Thoracic aorta (tissue), 2 donors: ENCODE data around the gene CSNK2B. TPM values are rescaled to one million over a fixed set of nuclear protein-coding genes. Genes with fewer than 3 reads are reported as not detected.

Experiments used
- ATAC-seq: fragments of 150-250 bp; one replicate; pipeline ENCODE4 v1.8.0; 2017; ENCODE audit warnings: low read depth; ENCODE audit not compliant: insufficient number of reproducible peaks, low FRiP score
- DNase-seq: peaks from one replicate; pipeline ENCODE4 v3.0.0-alpha.2; 2020; ENCODE audit warnings: low spot score
- H3K27ac ChIP-seq, 2 donors: fragments of 200-600 bp; sonication (generic); 1 replicate in 1 of 2; 2 replicates in 1 of 2; pipeline ENCODE4 v1.5.1; 2016; ENCODE audit warnings: mild to moderate bottlenecking in 2 of 2, moderate library complexity in 2 of 2
- H3K27me3 ChIP-seq: fragments of 200-600 bp; sonication (generic); replicated peaks from 2 replicates; pipeline ENCODE4 v1.6.0; 2016; ENCODE audit warnings: mild to moderate bottlenecking; ENCODE audit not compliant: insufficient read depth
- H3K36me3 ChIP-seq: fragments of 200-600 bp; sonication (generic); one replicate; pipeline ENCODE4 v1.5.1; 2016
- H3K4me1 ChIP-seq, 2 donors: fragments of 200-600 bp; sonication (generic); 1 replicate in 1 of 2; 2 replicates in 1 of 2; pipeline versions ENCODE4 v1.5.1 to v1.6.0; 2016; ENCODE audit warnings: low read depth in 2 of 2, mild to moderate bottlenecking in 1 of 2; ENCODE audit not compliant: control insufficient read depth in 1 of 2
- H3K4me3 ChIP-seq: fragments of 200-600 bp; sonication (generic); 2 replicates; pipeline ENCODE4 v1.5.1; 2016; ENCODE audit warnings: mild to moderate bottlenecking
- H3K9me3 ChIP-seq: fragments of 200-600 bp; sonication (generic); 2 replicates; pipeline ENCODE4 v1.5.1; 2016
- CTCF ChIP-seq: fragments of 200-600 bp; sonication (generic); IDR thresholded peaks from one replicate; pipeline ENCODE4 v1.5.1; 2019; ENCODE audit warnings: antibody characterized with exemption
- total RNA-seq, 2 donors: library from RNA; depleted of rRNA; stranded (reverse); fragments of >200 nt; gene quantifications; one replicate each; pipeline versions ENCODE4 v1.1.0 to v1.2.3, GENCODE V29; 2016

The CSNK2B gene
- total RNA-seq, 2 donors from 2014 or later: 175 to 202 TPM

DNA sequence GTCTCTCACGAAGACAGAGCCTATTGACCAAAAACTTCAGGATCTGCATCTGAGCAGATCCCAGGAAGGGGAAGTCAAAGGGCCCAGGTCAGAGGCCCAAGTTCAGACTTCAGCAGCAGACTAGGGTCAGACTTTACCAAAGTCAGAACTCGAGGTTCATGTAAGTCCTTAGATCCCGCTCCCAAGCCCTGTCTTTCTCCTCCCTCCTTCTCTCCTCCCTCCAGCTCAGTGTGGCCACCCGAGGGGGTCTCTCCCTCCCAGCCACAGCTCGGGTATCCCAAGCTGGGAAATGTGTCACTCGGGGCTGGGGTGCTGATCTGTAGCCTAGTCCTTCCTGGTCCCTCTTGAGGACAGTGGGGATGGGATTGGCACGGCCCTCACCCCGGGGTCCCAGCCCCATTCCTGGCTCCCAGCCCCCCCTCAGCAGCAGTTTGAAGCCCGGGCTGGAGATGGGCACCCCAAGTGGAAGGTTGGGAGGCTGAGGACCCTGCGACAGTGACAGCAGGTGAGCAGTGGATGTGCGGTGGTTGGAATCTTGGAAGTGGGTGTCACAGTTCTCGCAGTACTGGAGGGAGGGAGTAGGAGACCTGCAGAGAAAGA, 3.7 kb upstream of the CSNK2B start:
- H3K27ac ChIP-seq: peak overlapping the region in 1 of 2 donors; percentile 4
- ATAC-seq: no peak

DNA sequence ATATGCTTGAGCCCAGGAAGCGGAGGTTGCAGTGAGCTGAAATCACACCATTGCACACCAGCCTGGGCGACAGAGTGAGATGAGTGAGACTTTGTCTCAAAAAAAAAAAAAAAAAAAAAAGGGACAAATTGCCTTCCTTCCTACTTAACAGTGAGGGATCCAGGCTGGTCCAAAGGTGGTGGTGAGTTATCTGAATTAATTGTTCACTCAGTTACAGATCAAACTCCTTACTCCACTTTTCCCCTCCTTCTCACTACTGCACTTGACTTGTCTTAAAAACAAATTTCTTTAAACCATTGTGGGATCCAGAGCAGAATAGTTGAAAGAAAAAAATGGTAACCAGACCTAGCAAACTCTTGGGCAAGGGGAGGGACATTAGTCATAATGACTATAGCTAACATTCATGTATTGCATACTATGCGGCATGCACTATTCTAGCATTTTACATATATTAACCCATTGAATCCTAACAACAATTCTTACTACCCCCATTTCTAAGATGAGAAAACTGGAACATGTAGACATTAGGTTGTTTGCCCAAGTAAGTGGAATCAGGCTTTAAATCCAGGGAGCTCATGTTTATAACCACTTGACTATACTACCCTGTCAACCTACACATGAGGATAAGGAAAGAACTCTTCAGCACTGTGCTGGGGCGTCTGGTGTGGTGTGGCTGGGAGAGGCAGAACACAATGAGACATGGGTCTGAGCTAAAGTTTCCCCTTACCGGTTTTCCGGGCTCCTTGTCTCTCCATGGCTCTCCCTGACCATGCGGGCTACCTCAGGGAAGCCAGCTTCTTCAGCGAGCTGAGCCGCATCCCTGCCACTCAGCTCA, 2.5 kb upstream of the CSNK2B start:
- H3K36me3 ChIP-seq: peaks cover 12% of the 10 kb centered on the region
- DNase-seq (no peak), ATAC-seq (no peak)
- TF ChIP-seq CTCF: no peak
- H3K9me3 ChIP-seq: no peaks in the 10 kb centered on the region
- H3K4me1 ChIP-seq: peaks cover 33 to 70% of the 10 kb centered on the region in 2 donors
- H3K27ac ChIP-seq: peak overlapping the region; percentile 95 to 97
- peak overlapping the region; percentile 98 for H3K4me3 ChIP-seq
- no peaks in the 10 kb centered on the region for H3K27me3 ChIP-seq

More for the DNA sequence above, 3.7 kb upstream of the CSNK2B start:
- Histone ChIP-seq H3K27me3 (no peaks in the 10 kb centered on the region), H3K9me3 (no peaks in the 10 kb centered on the region), H3K36me3 (peaks cover 1% of the 10 kb centered on the region), H3K4me3 (no peak overlapping the region), H3K4me1 (peaks cover 32 to 68% of the 10 kb centered on the region in 2 donors)
- no peak for TF ChIP-seq CTCF
- DNase-seq: no peak

- H3K27ac ChIP-seq: peak overlapping the region; percentile 95 to 97
- no peak for TF ChIP-seq CTCF
- ATAC-seq (no peak), DNase-seq (no peak)
- H3K4me3 ChIP-seq: peak overlapping the region; percentile 98
- no peaks in the 10 kb centered on the region for H3K27me3 ChIP-seq
- H3K36me3 ChIP-seq: peaks cover 21% of the 10 kb centered on the region
- H3K9me3 ChIP-seq: no peaks in the 10 kb centered on the region
- peaks cover 25 to 65% of the 10 kb centered on the region in 2 donors for H3K4me1 ChIP-seq
Measured at GRCh38 chr6:31663961-31664789, 1.7 kb upstream of the CSNK2B start.

DNA sequence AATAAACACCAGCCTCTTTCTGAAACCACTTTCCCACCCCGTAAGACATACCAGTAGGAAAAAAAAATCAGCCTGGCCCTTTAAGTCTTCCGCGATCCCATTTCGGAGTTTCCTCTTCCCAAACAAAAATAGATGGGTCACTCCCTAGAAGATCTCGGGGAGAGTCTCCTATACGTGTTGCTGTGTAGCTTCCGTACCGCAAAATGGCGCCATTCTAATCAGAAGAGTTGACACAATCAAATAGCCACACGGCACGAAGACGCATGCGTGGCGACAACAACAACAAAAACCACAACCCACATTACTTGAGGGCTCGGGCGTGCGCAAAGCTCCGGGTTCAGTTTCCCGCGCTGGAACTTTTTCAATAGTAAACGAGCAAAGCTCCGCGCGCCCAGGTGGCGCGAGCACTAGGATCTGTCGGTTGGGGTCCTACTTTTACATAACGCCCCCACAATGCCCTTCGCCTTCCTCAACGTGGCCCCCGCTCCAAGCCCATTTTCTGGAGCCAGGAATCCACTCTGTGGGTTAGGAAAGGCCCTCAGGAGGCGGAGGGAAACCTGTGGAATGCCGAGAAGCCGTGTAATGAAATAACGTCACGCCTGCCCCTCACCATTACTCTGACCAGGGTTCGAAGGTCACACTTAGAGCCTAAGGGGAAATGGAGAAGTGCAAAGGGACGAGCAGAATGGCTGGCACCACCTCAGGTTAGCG, 935 bp upstream of the CSNK2B start, which contains the start of gene GPANK1:
GPANK1 (minus strand) TSS at position 208 of the 711 bp plus-strand sequence. CDS start 519 bp downstream, outside the sequence.
- H3K27me3 ChIP-seq: no peaks in the 10 kb centered on the region
- ATAC-seq (peak; percentile 42), DNase-seq (peak; percentile 86)
- peaks cover 28% of the 10 kb centered on the region for H3K36me3 ChIP-seq
- H3K4me3 ChIP-seq: peak within 1 kb of the TSS; percentile 98
- no peaks in the 10 kb centered on the region for H3K9me3 ChIP-seq
- no peak for TF ChIP-seq CTCF
- H3K27ac ChIP-seq: peak within 1 kb of the TSS; percentile 95 to 97
- H3K4me1 ChIP-seq: peaks cover 19 to 57% of the 10 kb centered on the region in 2 donors
